Measurements from ENCODE around the gene BBX. TPM values are rescaled to one million over a fixed set of nuclear protein-coding genes. Genes with fewer than 3 reads are reported as not detected.

BBX gene
- total RNA-seq, 1 experiment from 2014 or later: 66.8 TPM

GRCh38 chr3:107734317-107734716 is 211.6 kb downstream of the BBX start:
- intact Hi-C loops (cut with micrococcal nuclease): no loop called here
- CTCF ChIA-PET: no interaction called here

GRCh38 chr3:107737914-107738313 is 215.2 kb downstream of the BBX start:
- DNase-seq: no peak
- H3K4me3 ChIP-seq (ENCODE audit: low read length): no peak overlapping the region
- no peaks in the 10 kb centered on the region for H3F3A ChIP-seq (ENCODE audit: low read length, unreplicated experiment)
- H3K9me3 ChIP-seq (ENCODE audit: low read length): no peaks in the 10 kb centered on the region
- no peak overlapping the region for H3K4me2 ChIP-seq (ENCODE audit: low read length)
- CTCF ChIA-PET: no interaction called here
- H3K36me3 ChIP-seq (ENCODE audit: low read depth, low read length): no peaks in the 10 kb centered on the region
- no peaks in the 10 kb centered on the region for H3K9me2 ChIP-seq (replicated peaks; ENCODE audit: low read length)
- intact Hi-C loops (cut with micrococcal nuclease): no loop called here
- H3K27me3 ChIP-seq (ENCODE audit: low read length): no peaks in the 10 kb centered on the region
- no peaks in the 10 kb centered on the region for H3K79me2 ChIP-seq (ENCODE audit: low read length)
- no peak for TF ChIP-seq EZH2 (IDR thresholded peaks at IDR 0.05; ENCODE audit: low read length, unreplicated experiment)
- no peak for TF ChIP-seq EZH2phosphoT487 (IDR thresholded peaks at IDR 0.05; ENCODE audit: borderline replicate concordance, low read length)
- no peak for TF ChIP-seq CTCF (conservative IDR thresholded peaks at IDR 0.05; ENCODE audit: low read depth, low read length)
- no TSS peak for BruUV-seq (replicated peaks)
- POLR2A ChIA-PET (ENCODE audit: unreplicated experiment): no interaction called here
- no peaks in the 10 kb centered on the region for H4K20me1 ChIP-seq (ENCODE audit: low read length)
- H3K4me1 ChIP-seq (ENCODE audit: insufficient read depth, low read length): no peaks in the 10 kb centered on the region
- H3K9ac ChIP-seq (ENCODE audit: low read length): no peak overlapping the region
- ATAC-seq: no peak
- H3K27ac ChIP-seq (ENCODE audit: low read length): no peak overlapping the region
- H2AFZ ChIP-seq (ENCODE audit: low read length): no peak overlapping the region

More at GRCh38 chr3:107734317-107734716, 211.6 kb downstream of the BBX start:
- Histone ChIP-seq H3F3A (ENCODE audit: low read length, unreplicated experiment) (no peaks in the 10 kb centered on the region), H3K79me2 (ENCODE audit: low read length) (no peaks in the 10 kb centered on the region), H3K27me3 (ENCODE audit: low read length) (no peaks in the 10 kb centered on the region), H3K4me1 (ENCODE audit: insufficient read depth, low read length) (peaks cover 3% of the 10 kb centered on the region), H2AFZ (ENCODE audit: low read length) (no peak overlapping the region), H3K4me2 (ENCODE audit: low read length) (no peak overlapping the region), H3K4me3 (ENCODE audit: low read length) (no peak overlapping the region), H3K36me3 (ENCODE audit: low read depth, low read length) (peaks cover under 1% of the 10 kb centered on the region; the same call in 1 of the 2 replicates), H3K9me3 (ENCODE audit: low read length) (no peaks in the 10 kb centered on the region), H4K20me1 (ENCODE audit: low read length) (no peaks in the 10 kb centered on the region), H3K9ac (ENCODE audit: low read length) (no peak overlapping the region), H3K27ac (ENCODE audit: low read length) (no peak overlapping the region), H3K9me2 (replicated peaks; ENCODE audit: low read length) (no peaks in the 10 kb centered on the region)
- no TSS peak for BruUV-seq (replicated peaks)
- no peak for DNase-seq
- POLR2A ChIA-PET (ENCODE audit: unreplicated experiment): no interaction called here
- no peak for ATAC-seq
- no peak for TF ChIP-seq CTCF (conservative IDR thresholded peaks at IDR 0.05; ENCODE audit: low read depth, low read length)

GRCh38 chr3:107738486-107739183 is 215.9 kb downstream of the BBX start:
- CTCF ChIA-PET: interaction anchor here (1.4 kb wide), 1 partner anchor 63 kb away, joined by 3 read pairs; no protein-coding TSS in a partner anchor
- intact Hi-C loops (cut with micrococcal nuclease): no loop called here
- no TSS peak for BruUV-seq (replicated peaks)

More at GRCh38 chr3:107738486-107739183, 215.9 kb downstream of the BBX start:
- Histone ChIP-seq H3K9ac (ENCODE audit: low read length) (no peak overlapping the region), H3K4me1 (ENCODE audit: insufficient read depth, low read length) (no peaks in the 10 kb centered on the region), H3F3A (ENCODE audit: low read length, unreplicated experiment) (no peaks in the 10 kb centered on the region), H3K9me2 (replicated peaks; ENCODE audit: low read length) (no peaks in the 10 kb centered on the region), H3K27ac (ENCODE audit: low read length) (no peak overlapping the region), H3K79me2 (ENCODE audit: low read length) (no peaks in the 10 kb centered on the region), H3K36me3 (ENCODE audit: low read depth, low read length) (no peaks in the 10 kb centered on the region), H3K9me3 (ENCODE audit: low read length) (no peaks in the 10 kb centered on the region), H4K20me1 (ENCODE audit: low read length) (no peaks in the 10 kb centered on the region), H3K27me3 (ENCODE audit: low read length) (no peaks in the 10 kb centered on the region), H3K4me3 (ENCODE audit: low read length) (no peak overlapping the region), H3K4me2 (ENCODE audit: low read length) (no peak overlapping the region), H2AFZ (ENCODE audit: low read length) (no peak overlapping the region)
- ATAC-seq: no peak
- no peak for TF ChIP-seq CTCF (conservative IDR thresholded peaks at IDR 0.05; ENCODE audit: low read depth, low read length)
- no peak for TF ChIP-seq EZH2 (IDR thresholded peaks at IDR 0.05; ENCODE audit: low read length, unreplicated experiment)
- TF ChIP-seq EZH2phosphoT487 (IDR thresholded peaks at IDR 0.05; ENCODE audit: borderline replicate concordance, low read length): no peak
- DNase-seq: no peak
- POLR2A ChIA-PET (ENCODE audit: unreplicated experiment): no interaction called here
